Kidney (tissue), 14 donors: ENCODE measurements around the gene KLHL21. TPM values are rescaled to one million over a fixed set of nuclear protein-coding genes. Genes with fewer than 3 reads are reported as not detected.
"Not testable (repeated sequence)": the region's sequence is repeated elsewhere in the genome, so short reads cannot be mapped to it uniquely, and the experiment has no call there.

Source experiments
- DNase-seq, 5 donors: peaks; one replicate each; pipeline ENCODE4 v3.0.0-alpha.2; 2013 to 2020
- FAIRE-seq: peaks from 2 replicates; lab custom pipeline; 2012; peaks lifted over from hg19 to GRCh38; lab: Jason Lieb, UNC
- H3K27ac ChIP-seq, 2 donors: one replicate each; pipeline ENCODE4 v1.7.0; 2013; ENCODE audit warnings: low read depth in 2 of 2, low read length in 2 of 2, inconsistent platforms in 1 of 2
- H3K27me3 ChIP-seq: one replicate; pipeline ENCODE4 v1.7.1; 2013; ENCODE audit warnings: low read length, inconsistent platforms; ENCODE audit not compliant: control insufficient read depth, insufficient read depth
- H3K36me3 ChIP-seq, 3 donors: one replicate each; pipeline versions ENCODE4 v1.7.0 to v1.7.1; 2013; ENCODE audit warnings: low read length in 3 of 3, control low read depth in 1 of 3, inconsistent platforms in 1 of 3; ENCODE audit not compliant: insufficient read depth in 3 of 3, control insufficient read depth in 2 of 3
- H3K4me1 ChIP-seq, 3 donors: one replicate each; pipeline versions ENCODE4 v1.7.0 to v1.7.1; 2013; ENCODE audit warnings: low read length in 3 of 3, inconsistent platforms in 1 of 3, low read depth in 1 of 3; ENCODE audit not compliant: control insufficient read depth in 2 of 3, insufficient read depth in 2 of 3
- H3K4me3 ChIP-seq, 3 donors: one replicate each; pipeline versions ENCODE4 v1.7.0 to v1.8.1; 2013; ENCODE audit warnings: low read length in 3 of 3, control low read depth in 1 of 3, inconsistent platforms in 1 of 3
- H3K9ac ChIP-seq, 3 donors: one replicate each; pipeline versions ENCODE4 v1.7.0 to v1.7.1; 2013; ENCODE audit warnings: low read length in 3 of 3, control low read depth in 1 of 3, inconsistent platforms in 1 of 3
- H3K9me3 ChIP-seq, 3 donors: one replicate each; pipeline versions ENCODE4 v1.7.0 to v1.7.1; 2013; ENCODE audit warnings: low read length in 3 of 3, control low read depth in 1 of 3, inconsistent platforms in 1 of 3; ENCODE audit not compliant: control insufficient read depth in 2 of 3, insufficient read depth in 1 of 3
- CTCF ChIP-seq: IDR thresholded peaks from 3 replicates; pipeline ENCODE4 v1.5.1; 2012; ENCODE audit warnings: mild to moderate bottlenecking, moderate library complexity, borderline replicate concordance; ENCODE audit not compliant: insufficient read depth; ENCODE audit errors: extremely low read depth
- intact Hi-C: fragments of 100-400 bp; cut with DNase I; formaldehyde crosslinking; loops from one replicate; pipeline ENCODE4 v1.11.1; 2022
- polyA plus RNA-seq: library from polyadenylated mRNA; stranded (reverse); fragments of 350-450 nt; fragmentation: Illumina TruSeq; extraction: RNeasy Lipid Tissue Mini Kit (QIAGEN cat#74804); gene quantifications from one replicate; pipeline ENCODE4 v1.2.3, GENCODE V29; 2014; ENCODE audit warnings: low read depth, low replicate concordance; ENCODE audit not compliant: insufficient read depth
- total RNA-seq: library from RNA; stranded (reverse); fragmentation: NEBNext Ultra II Directional; extraction: Animal tissue kit (Norgen Biotek cat#: 25700); gene quantifications from one replicate; pipeline ENCODE4 v1.2.1, GENCODE V29; 2021
- donor health status: control.
- donor health status: control.
- donor health status: control.
- donor health status: control.
- donor health status: control.
- donor health status: DM: yes; HTN: yes; CAD: no.
- donor health status: Normal renal cell carcinoma (clear cell type).

KLHL21 gene
- total and polyA plus RNA-seq, 2 donors from 2014 or later = 13.9 to 25.0 TPM

DNA sequence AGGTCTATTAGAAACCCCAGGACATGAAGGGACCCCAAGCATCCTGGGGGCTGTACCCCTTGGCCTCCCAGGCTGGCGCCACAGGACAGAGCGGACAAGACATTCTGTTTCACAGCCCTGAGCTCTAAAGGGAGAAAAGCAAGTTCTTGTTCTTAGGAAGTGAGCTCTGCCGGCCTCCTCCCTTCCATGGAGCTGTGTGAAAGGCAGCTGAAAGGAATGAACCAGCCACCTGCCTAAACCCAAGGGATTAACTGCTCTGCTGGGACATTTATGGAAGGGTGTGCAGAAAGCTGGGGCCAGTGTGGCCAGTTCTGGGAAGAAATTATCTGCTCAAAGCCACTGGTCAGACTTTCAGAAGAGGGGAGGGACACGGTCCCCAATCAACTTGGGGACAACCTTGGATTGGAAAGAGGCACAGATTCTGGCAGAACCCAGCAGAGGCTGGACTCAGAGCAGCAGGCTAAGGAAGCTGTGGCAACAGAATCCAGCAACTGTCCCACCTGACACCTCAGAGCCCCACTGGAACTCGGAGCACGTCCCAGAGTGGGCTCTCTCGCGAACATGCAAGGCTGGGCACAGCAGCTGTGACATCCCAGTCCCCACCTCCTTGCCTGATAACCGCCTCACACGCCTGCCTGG is 2.1 kb downstream of the KLHL21 start:
- no peak for TF ChIP-seq CTCF
- H3K4me1 ChIP-seq = peaks cover 5 to 47% (median 35%) of the 10 kb centered on the region in 3 donors
- peak overlapping the region; percentile 98 to 99 for H3K27ac ChIP-seq
- peak overlapping the region; percentile 21 to 93 (median 66) for H3K9ac ChIP-seq
- peak in 2 of 5 donors; percentile 29 to 65 for DNase-seq
- no peak for FAIRE-seq
- no peaks in the 10 kb centered on the region for H3K27me3 ChIP-seq
- peaks cover 0 to 27% (median 17%) of the 10 kb centered on the region in 3 donors for H3K36me3 ChIP-seq
- H3K9me3 ChIP-seq = no peaks in the 10 kb centered on the region
- H3K4me3 ChIP-seq = peak overlapping the region; percentile 60 to 99 (median 95)
- intact Hi-C loops = no loop called here

DNA sequence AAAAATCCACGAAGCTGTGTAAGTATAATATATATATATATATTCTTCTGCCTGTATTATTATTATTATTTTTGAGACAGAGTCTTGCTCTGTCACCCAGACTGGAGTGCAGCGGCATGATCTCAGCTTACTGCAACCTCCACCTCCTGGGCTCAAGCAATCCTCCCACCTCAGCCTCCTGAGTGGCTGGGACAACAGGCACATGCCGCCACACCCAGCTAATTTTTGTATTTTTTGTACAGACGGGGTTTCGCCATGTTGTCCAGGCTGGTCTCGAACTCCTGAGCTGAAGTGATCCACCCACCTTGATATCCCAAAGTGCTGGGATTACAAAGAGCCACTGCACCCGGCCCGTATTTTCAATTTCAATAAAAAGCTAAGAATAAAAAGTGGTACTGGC is 2.7 kb downstream of the KLHL21 start:
- peak overlapping the region in 1 of 3 donors; percentile 93 for H3K9ac ChIP-seq
- DNase-seq, intact Hi-C loops, H3K27me3 ChIP-seq, H3K9me3 ChIP-seq, FAIRE-seq: not testable (repeated sequence)
- H3K4me3 ChIP-seq = peak overlapping the region in 2 of 3 donors; percentile 95 to 99
- H3K4me1 ChIP-seq = peaks cover 5 to 47% (median 35%) of the 10 kb centered on the region in 3 donors
- H3K36me3 ChIP-seq = peaks cover 0 to 27% (median 21%) of the 10 kb centered on the region in 3 donors
- peak overlapping the region; percentile 98 to 99 for H3K27ac ChIP-seq

- peaks cover 0 to 27% (median 24%) of the 10 kb centered on the region in 3 donors for H3K36me3 ChIP-seq
- H3K4me1 ChIP-seq = peaks cover 4 to 47% (median 32%) of the 10 kb centered on the region in 3 donors
These were observed 3.3 kb downstream of the KLHL21 start for GRCh38 chr1:6599141-6599975.

More at GRCh38 chr1:6599141-6599975, 3.3 kb downstream of the KLHL21 start:
- peak overlapping the region; percentile 26 to 43 for H3K27ac ChIP-seq
- no peaks in the 10 kb centered on the region for H3K9me3 ChIP-seq
- H3K27me3 ChIP-seq = no peaks in the 10 kb centered on the region
- peak in 1 of 5 donors; percentile 84 for DNase-seq
- intact Hi-C loops = no loop called here
- TF ChIP-seq CTCF = no peak
- peak overlapping the region in 2 of 3 donors; percentile 35 to 59 for H3K4me3 ChIP-seq
- H3K9ac ChIP-seq = peak overlapping the region in 1 of 3 donors; percentile 78
- no peak for FAIRE-seq
